Sigmoid colon (tissue), 7 donors: ENCODE results near the gene BAD. TPM values are rescaled to one million over a fixed set of nuclear protein-coding genes. Genes with fewer than 3 reads are reported as not detected.
A peak's percentile ranks its signal among the peaks of the same experiment; 100 is the strongest.

Experiments used
- DNase-seq: peaks from one replicate; pipeline ENCODE4 v3.0.0-alpha.2; 2019
- H3K27ac ChIP-seq, 4 donors: fragments of 200-600 bp; sonication (generic); one replicate each; pipeline ENCODE4 v1.5.1; 2016 to 2019; ENCODE audit warnings: mild to moderate bottlenecking in 1 of 4
- H3K27me3 ChIP-seq, 3 donors: fragments of 200-600 bp; sonication (generic); one replicate each; pipeline ENCODE4 v1.5.1; 2019; ENCODE audit warnings: mild to moderate bottlenecking in 1 of 3
- H3K36me3 ChIP-seq, 4 donors: fragments of 200-600 bp; sonication (generic); one replicate each; pipeline ENCODE4 v1.5.1; 2016 to 2019
- H3K4me1 ChIP-seq, 4 donors: fragments of 200-600 bp; sonication (generic); one replicate each; pipeline ENCODE4 v1.5.1; 2017 to 2019
- H3K4me3 ChIP-seq, 4 donors: fragments of 200-600 bp; sonication (generic); one replicate each; pipeline ENCODE4 v1.5.1; 2017 to 2019; ENCODE audit warnings: mild to moderate bottlenecking in 2 of 4, moderate library complexity in 1 of 4
- H3K9me3 ChIP-seq, 4 donors: fragments of 200-600 bp in 3 of 4; sonication (generic) in 3 of 4; one replicate each; pipeline versions ENCODE4 v1.5.1 to v1.6.1; 2013 to 2019
- CTCF ChIP-seq, 4 experiments: fragments of 450-650 bp in 3 of 4; fragments of 200-600 bp in 1 of 4; IDR thresholded peaks; one replicate each; pipeline ENCODE4 v1.5.1; 2016 to 2019; ENCODE audit warnings: antibody characterized with exemption in 4 of 4, mild to moderate bottlenecking in 3 of 4, moderate library complexity in 2 of 4
- EP300 ChIP-seq, 4 donors: sonication (generic); formaldehyde crosslinking; IDR thresholded peaks; one replicate each; pipeline ENCODE4 v1.6.1; 2017; ENCODE audit warnings: antibody characterized with exemption in 4 of 4
- POLR2A ChIP-seq, 2 donors: fragments of 450-650 bp; IDR thresholded peaks; one replicate each; pipeline ENCODE4 v1.6.1; 2016; ENCODE audit warnings: antibody characterized with exemption in 2 of 2, mild to moderate bottlenecking in 2 of 2, moderate library complexity in 2 of 2
- POLR2AphosphoS5 ChIP-seq, 4 donors: sonication (generic); formaldehyde crosslinking; IDR thresholded peaks; one replicate each; pipeline ENCODE4 v1.6.1; 2017; ENCODE audit warnings: antibody characterized with exemption in 4 of 4
- WGBS, 2 donors: extraction: QIAGEN DNeasy Blood & Tissue Kit; methylation state at CpG; one replicate each; pipeline ENCODE4 v1.1.7; 2013; 5-methylcytosine and 5-hydroxymethylcytosine counted together
- intact Hi-C: fragments of 100-400 bp; cut with DNase I; formaldehyde crosslinking; loops from one replicate; pipeline ENCODE4 v1.15.1; 2023
- polyA plus RNA-seq, 3 donors: library from polyadenylated mRNA; stranded (reverse); fragments of 200-250 nt; gene quantifications; one replicate each; pipeline ENCODE4 v1.2.3, GENCODE V29; 2013
- total RNA-seq, 4 donors: library from RNA; depleted of rRNA; stranded (reverse); fragments of >200 nt; gene quantifications; one replicate each; pipeline ENCODE4 v1.1.0, GENCODE V29; 2016
- donor health status: healthy with polysubstance abuse.
- donor health status: Bipolar disorder and iron deficiency.
- donor health status: healthy.

BAD gene
- total and polyA plus RNA-seq, 7 donors = 95.3 to 264 (median 127) TPM

- DNase-seq = no peak
- Histone ChIP-seq H3K4me3 (no peak overlapping the region), H3K36me3 (peaks cover 0 to 43% (median 10%) of the 10 kb centered on the region in 4 donors), H3K27me3 (no peaks in the 10 kb centered on the region), H3K4me1 (peaks cover 0 to 12% (median 10%) of the 10 kb centered on the region in 4 donors), H3K9me3 (no peaks in the 10 kb centered on the region), H3K27ac (no peak overlapping the region)
- intact Hi-C loops = no loop called here
- no peak for TF ChIP-seq EP300 (IDR thresholded peaks at IDR 0.05)
- no peak for TF ChIP-seq POLR2AphosphoS5 (IDR thresholded peaks at IDR 0.05)
- TF ChIP-seq CTCF (IDR thresholded peaks at IDR 0.05) = no peak
- TF ChIP-seq POLR2A (IDR thresholded peaks at IDR 0.05) = no peak
- WGBS, 2 donors = 92 to 93% methylated on average over 15 of the region's 15 CpGs
Observed at GRCh38 chr11:64275031-64275800, 9.2 kb downstream of the BAD start.

- H3K36me3 ChIP-seq = peaks cover 0 to 20% (median 12%) of the 10 kb centered on the region in 4 donors
- peak; percentile 99 for DNase-seq
- peaks cover 0 to 37% (median 31%) of the 10 kb centered on the region in 4 donors for H3K4me1 ChIP-seq
- peak overlapping the region; percentile 53 to 94 (median 78) for H3K4me3 ChIP-seq
- peak overlapping the region; percentile 87 to 99 (median 96) for H3K27ac ChIP-seq
- WGBS, 2 donors = 0 to 1% methylated on average over 58 of the region's 58 CpGs
- TF ChIP-seq EP300 (IDR thresholded peaks at IDR 0.05) = peak in 1 of 4 donors; percentile 62
- TF ChIP-seq POLR2AphosphoS5 (IDR thresholded peaks at IDR 0.05) = peak; percentile 62 to 87 (median 82)
- peak in 1 of 2 donors; percentile 22 for TF ChIP-seq POLR2A (IDR thresholded peaks at IDR 0.05)
- no peak for TF ChIP-seq CTCF (IDR thresholded peaks at IDR 0.05)
- no peaks in the 10 kb centered on the region for H3K9me3 ChIP-seq
- intact Hi-C loops = loop anchor here (1.0 kb wide), 2 partner anchors 15 to 17 kb away; partner anchors contain the start of gene BAD
- H3K27me3 ChIP-seq = no peaks in the 10 kb centered on the region
Observed at GRCh38 chr11:64269540-64270220, 14.8 kb downstream of the BAD start.

GRCh38 chr11:64268893-64269539, 15.4 kb downstream of the BAD start:
- Histone ChIP-seq H3K27ac (peak overlapping the region; percentile 87 to 99 (median 96)), H3K4me3 (peak overlapping the region; percentile 53 to 94 (median 78)), H3K27me3 (no peaks in the 10 kb centered on the region), H3K4me1 (peaks cover 0 to 37% (median 31%) of the 10 kb centered on the region in 4 donors), H3K9me3 (no peaks in the 10 kb centered on the region), H3K36me3 (peaks cover 0 to 24% (median 12%) of the 10 kb centered on the region in 4 donors)
- intact Hi-C loops = loop anchor here (1.0 kb wide), 1 partner anchor 17 kb away; no protein-coding TSS in a partner anchor
- peak; percentile 92 for DNase-seq
- WGBS, 2 donors = 1 to 3% methylated on average over 34 of the region's 34 CpGs
- TF ChIP-seq POLR2AphosphoS5 (IDR thresholded peaks at IDR 0.05) (peak in 2 of 4 donors; percentile 0 to 35), CTCF (IDR thresholded peaks at IDR 0.05) (no peak), POLR2A (IDR thresholded peaks at IDR 0.05) (no peak), EP300 (IDR thresholded peaks at IDR 0.05) (no peak)

- peak; percentile 86 for DNase-seq
- 32 to 48% methylated on average over 23 of the region's 23 CpGs for WGBS, 2 donors
- H3K4me3 ChIP-seq = peak overlapping the region; percentile 53 to 94 (median 78)
- no peak for TF ChIP-seq EP300 (IDR thresholded peaks at IDR 0.05)
- TF ChIP-seq POLR2A (IDR thresholded peaks at IDR 0.05) = no peak
- no peak for TF ChIP-seq POLR2AphosphoS5 (IDR thresholded peaks at IDR 0.05)
- TF ChIP-seq CTCF (IDR thresholded peaks at IDR 0.05) = no peak
- H3K36me3 ChIP-seq = peaks cover 0 to 31% (median 12%) of the 10 kb centered on the region in 4 donors
- H3K4me1 ChIP-seq = peaks cover 0 to 37% (median 31%) of the 10 kb centered on the region in 4 donors
- intact Hi-C loops = no loop called here
- H3K27ac ChIP-seq = peak overlapping the region; percentile 87 to 99 (median 96)
- H3K9me3 ChIP-seq = no peaks in the 10 kb centered on the region
- H3K27me3 ChIP-seq = no peaks in the 10 kb centered on the region
Observed at GRCh38 chr11:64268025-64268892, 16.2 kb downstream of the BAD start.
